ENCODE measurements around the gene CPE.

The CPE gene

GRCh38 chr4:165542476-165542875 is 163.7 kb downstream of the CPE start:
- no peak for DNase-seq

Measured in nucleus accumbens (tissue), 56 donors.